IMR-90 (cell line): ENCODE results near the gene PHKG2. TPM values are rescaled to one million over a fixed set of nuclear protein-coding genes. Genes with fewer than 3 reads are reported as not detected.

ENCODE experiments used
- ATAC-seq: fragments of 200-7000 bp; cut with Tn5 transposase; 2 replicates; pipeline ENCODE4 v1.9.1; 2020; ENCODE audit warnings: low read depth, mild to moderate bottlenecking, moderate library complexity
- BruUV-seq: library from RNA; stranded (reverse); fragments of 400-500 nt; replicated peaks from 2 replicates; lab custom pipeline; 2021; lab: Mats Ljungman, UMichigan
- CTCF ChIA-PET: fragments of 300-600 bp; formaldehyde crosslinking; extraction: SDS; loops from one replicate; lab custom pipeline; 2021; ENCODE audit warnings: antibody characterized with exemption; lab: Yijun Ruan, JAX
- POLR2A ChIA-PET: fragments of 300-600 bp; sonication (Branson Sonifier 250); formaldehyde crosslinking; loops from one replicate; lab custom pipeline; 2022; ENCODE audit warnings: antibody characterized with exemption; ENCODE audit not compliant: unreplicated experiment; lab: Charles Lee
- DNase-seq: peaks from one replicate; pipeline ENCODE4 v3.0.0; 2013
- H2AFZ ChIP-seq: replicated peaks from 2 replicates; pipeline ENCODE3; 2013; ENCODE audit warnings: low read length, mild to moderate bottlenecking; ENCODE audit not compliant: poor library complexity
- H2AK5ac ChIP-seq: 2 replicates; pipeline ENCODE4 v1.6.1; 2013; ENCODE audit warnings: low read depth, low read length, inconsistent platforms
- H2AK9ac ChIP-seq: replicated peaks from 2 replicates; pipeline ENCODE3; 2013; ENCODE audit warnings: mild to moderate bottlenecking, low read depth, low read length, moderate library complexity; ENCODE audit not compliant: poor library complexity
- H2BK120ac ChIP-seq: 2 replicates; pipeline ENCODE4 v1.6.1; 2013; ENCODE audit warnings: low read depth, low read length, inconsistent platforms
- H2BK15ac ChIP-seq: 3 replicates; pipeline ENCODE4 v1.6.1; 2013; ENCODE audit warnings: low read depth, low read length, inconsistent platforms
- H2BK20ac ChIP-seq: 2 replicates; pipeline ENCODE4 v1.6.1; 2013; ENCODE audit warnings: low read depth, mild to moderate bottlenecking, inconsistent platforms, low read length, moderate library complexity
- H2BK5ac ChIP-seq: 2 replicates; pipeline ENCODE4 v1.6.1; 2013; ENCODE audit warnings: mild to moderate bottlenecking, low read depth, low read length, inconsistent platforms; ENCODE audit not compliant: poor library complexity, severe bottlenecking
- H3K14ac ChIP-seq: replicated peaks from 2 replicates; pipeline ENCODE4 v1.6.1; 2013; ENCODE audit warnings: low read depth, low read length, inconsistent platforms
- H3K18ac ChIP-seq: 2 replicates; pipeline ENCODE4 v1.6.1; 2013; ENCODE audit warnings: low read depth, low read length, control low read depth
- H3K23ac ChIP-seq: 2 replicates; pipeline ENCODE4 v1.6.1; 2013; ENCODE audit warnings: low read depth, low read length, inconsistent platforms
- H3K27ac ChIP-seq: 2 replicates; pipeline ENCODE4 v1.5.1; 2013; ENCODE audit warnings: mild to moderate bottlenecking, control low read depth, low read length; ENCODE audit not compliant: insufficient read depth
- H3K27me3 ChIP-seq: 2 replicates; pipeline ENCODE4 v1.6.1; 2013; ENCODE audit warnings: low read length; ENCODE audit not compliant: control insufficient read depth, insufficient read depth
- H3K36me3 ChIP-seq: 2 replicates; pipeline ENCODE4 v1.6.1; 2013; ENCODE audit warnings: low read length, mixed read lengths; ENCODE audit not compliant: control insufficient read depth, insufficient read depth
- H3K4ac ChIP-seq: 2 replicates; pipeline ENCODE4 v1.6.1; 2013; ENCODE audit warnings: low read depth, low read length, inconsistent platforms
- H3K4me1 ChIP-seq: 2 replicates; pipeline ENCODE4 v1.6.1; 2013; ENCODE audit warnings: low read length, mixed read lengths; ENCODE audit not compliant: control insufficient read depth, insufficient read depth
- H3K4me2 ChIP-seq: 2 replicates; pipeline ENCODE4 v1.6.1; 2013; ENCODE audit warnings: low read depth, mild to moderate bottlenecking, control low read depth, low read length, moderate library complexity
- H3K4me3 ChIP-seq: 2 replicates; pipeline ENCODE4 v1.5.1; 2013; ENCODE audit warnings: low read depth, mild to moderate bottlenecking, control low read depth, low read length, moderate library complexity; ENCODE audit not compliant: insufficient read depth
- H3K56ac ChIP-seq: 2 replicates; pipeline ENCODE4 v1.6.1; 2013; ENCODE audit warnings: low read length, inconsistent platforms; ENCODE audit not compliant: insufficient read depth; ENCODE audit errors: extremely low read depth
- H3K79me1 ChIP-seq, 2 experiments: 2 replicates each; pipeline ENCODE4 v1.6.1; 2013; ENCODE audit warnings: low read length in 2 of 2, inconsistent platforms in 1 of 2, low read depth in 1 of 2
- H3K9ac ChIP-seq: 2 replicates; pipeline ENCODE4 v1.6.1; 2013; ENCODE audit warnings: low read depth, low read length, control low read depth
- H3K9me1 ChIP-seq: 2 replicates; pipeline ENCODE4 v1.6.1; 2013; ENCODE audit warnings: low read length, inconsistent platforms; ENCODE audit not compliant: insufficient read depth
- H3K9me3 ChIP-seq: 2 replicates; pipeline ENCODE4 v1.6.1; 2013; ENCODE audit warnings: low read length; ENCODE audit not compliant: control insufficient read depth, insufficient read depth
- H4K20me1 ChIP-seq: 2 replicates; pipeline ENCODE4 v1.6.1; 2013; ENCODE audit warnings: low read length, inconsistent platforms; ENCODE audit not compliant: insufficient read depth
- H4K5ac ChIP-seq: 2 replicates; pipeline ENCODE4 v1.6.1; 2013; ENCODE audit warnings: mild to moderate bottlenecking, low read depth, low read length, control low read depth
- H4K8ac ChIP-seq, 2 experiments: 2 replicates each; pipeline ENCODE4 v1.6.1; 2013; ENCODE audit warnings: low read depth in 2 of 2, low read length in 2 of 2, control low read depth in 1 of 2, inconsistent platforms in 1 of 2
- H4K91ac ChIP-seq: 2 replicates; pipeline ENCODE4 v1.6.1; 2013; ENCODE audit warnings: low read depth, low read length, inconsistent platforms; ENCODE audit not compliant: insufficient read depth
- BHLHE40 ChIP-seq: fragments of 150-350 bp; IDR thresholded peaks from 2 replicates; pipeline ENCODE4 v1.6.1; 2016; ENCODE audit warnings: mild to moderate bottlenecking, low read depth, low read length
- CEBPB ChIP-seq: IDR thresholded peaks from 2 replicates; pipeline ENCODE4 v1.6.1; 2012; ENCODE audit warnings: low read depth, low read length, improper control_type of control experiment
- CHD1 ChIP-seq: IDR thresholded peaks from 2 replicates; pipeline ENCODE4 v1.6.1; 2012; ENCODE audit warnings: low read depth, low read length, improper control_type of control experiment
- CTCF ChIP-seq: conservative IDR thresholded peaks from 2 replicates; pipeline ENCODE4 v1.5.1; 2012; ENCODE audit warnings: mild to moderate bottlenecking, low read depth, low read length, improper control_type of control experiment
- ELK1 ChIP-seq: fragments of 150-350 bp; IDR thresholded peaks from 2 replicates; pipeline ENCODE4 v1.6.1; 2016; ENCODE audit warnings: low read depth, mild to moderate bottlenecking, low read length, moderate library complexity, borderline replicate concordance
- FOS ChIP-seq: fragments of 150-350 bp; IDR thresholded peaks from 2 replicates; pipeline ENCODE4 v1.6.1; 2016; ENCODE audit warnings: low read depth, low read length
- MAFK ChIP-seq: IDR thresholded peaks from 2 replicates; pipeline ENCODE4 v1.6.1; 2012; ENCODE audit warnings: low read depth, low read length, improper control_type of control experiment
- MAZ ChIP-seq: IDR thresholded peaks from 2 replicates; pipeline ENCODE4 v1.6.1; 2012; ENCODE audit warnings: low read depth, mild to moderate bottlenecking, low read length, improper control_type of control experiment, moderate library complexity, borderline replicate concordance
- MXI1 ChIP-seq: IDR thresholded peaks from 2 replicates; pipeline ENCODE4 v1.6.1; 2012; ENCODE audit warnings: low read depth, mild to moderate bottlenecking, low read length, moderate library complexity, borderline replicate concordance
- NFE2L2 ChIP-seq: fragments of 150-350 bp; IDR thresholded peaks from 2 replicates; pipeline ENCODE4 v1.6.1; 2016; ENCODE audit warnings: low read depth, mild to moderate bottlenecking, low read length
- POLR2A ChIP-seq: IDR thresholded peaks from 2 replicates; pipeline ENCODE4 v1.6.1; 2012; ENCODE audit warnings: mild to moderate bottlenecking, low read depth, low read length
- RAD21 ChIP-seq: IDR thresholded peaks from 2 replicates; pipeline ENCODE4 v1.6.1; 2012; ENCODE audit warnings: low read length, improper control_type of control experiment
- RCOR1 ChIP-seq: IDR thresholded peaks from 2 replicates; pipeline ENCODE4 v1.6.1; 2012; ENCODE audit warnings: mild to moderate bottlenecking, low read length, improper control_type of control experiment; ENCODE audit not compliant: insufficient replicate concordance
- RFX5 ChIP-seq: IDR thresholded peaks from 2 replicates; pipeline ENCODE4 v1.8.0; 2012; ENCODE audit warnings: low read depth, mild to moderate bottlenecking, low read length, moderate library complexity
- USF2 ChIP-seq: fragments of 150-350 bp; IDR thresholded peaks from 2 replicates; pipeline ENCODE4 v1.6.1; 2017; ENCODE audit warnings: mild to moderate bottlenecking, antibody characterized with exemption, low read length, low read depth
- WGBS, 2 experiments: methylation state at CpG; one replicate each; pipeline versions ENCODE4 v1.1.5 to v1.1.7; 2013; ENCODE audit warnings: missing lambda C conversion rate in 2 of 2; ENCODE audit not compliant: insufficient read length in 1 of 2; ENCODE audit errors: extremely low coverage in 2 of 2; 5-methylcytosine and 5-hydroxymethylcytosine counted together
- dilution Hi-C: fragments of 300-500 bp; cut with HindIII; formaldehyde crosslinking; loops from one replicate; pipeline ENCODE4 v1.14.3; 2018; ENCODE audit warnings: low sequenced_read_pairs; ENCODE audit not compliant: unreplicated experiment
- in situ Hi-C: fragments of 300-500 bp; cut with MboI; formaldehyde crosslinking; loops from 3 replicates; pipeline ENCODE4 v1.14.3; 2019; ENCODE audit warnings: low sequenced_read_pairs, inconsistent platforms, mixed read lengths
- intact Hi-C: fragments of 100-400 bp; cut with micrococcal nuclease; formaldehyde crosslinking; loops from 2 replicates; pipeline ENCODE4 v1.10.0; 2022
- polyA plus RNA-seq, 3 experiments: library from polyadenylated mRNA; depleted of rRNA; stranded (reverse); fragments of >200 nt; gene quantifications; 2 replicates each; pipeline ENCODE4 v1.2.3, GENCODE V29; 2012; ENCODE audit warnings: low replicate concordance in 1 of 3
- total RNA-seq: library from RNA; depleted of rRNA; stranded (reverse); fragments of >200 nt; gene quantifications from 2 replicates; pipeline ENCODE4 v1.2.3, GENCODE V29; 2012

PHKG2 gene
- total and polyA plus RNA-seq, 2 of the 4 experiments (the other 2 are of a cell fraction), result 26.0 to 38.9 TPM

- no peak overlapping the region for H3K56ac ChIP-seq
- no peaks in the 10 kb centered on the region for H3K9me3 ChIP-seq
- H2BK5ac ChIP-seq, result no peak overlapping the region
- H4K5ac ChIP-seq, result no peak overlapping the region
- POLR2A ChIA-PET, result no interaction called here
- H4K8ac ChIP-seq, result peak overlapping the region in 1 of 2 experiments; percentile 16; a peak in 1 of 4 replicates
- H3K18ac ChIP-seq, result no peak overlapping the region
- no TSS peak for BruUV-seq
- H2AK9ac ChIP-seq, result peak overlapping the region; percentile 71
- H2BK120ac ChIP-seq, result no peak overlapping the region
- no peak overlapping the region for H3K14ac ChIP-seq
- peaks cover 32% of the 10 kb centered on the region; the same call in 1 of the 2 replicates for H3K9me1 ChIP-seq
- no peak overlapping the region for H2AK5ac ChIP-seq
- 100% methylated on average over 2 of the region's 7 CpGs; no CpG with 5 or more reads in 1 of the 2 experiments for WGBS, 2 experiments
- ATAC-seq, result no peak
- H3K23ac ChIP-seq, result no peak overlapping the region
- H3K27me3 ChIP-seq, result no peaks in the 10 kb centered on the region
- no peak overlapping the region for H3K4me2 ChIP-seq
- intact Hi-C loops (no loop called here), in situ Hi-C loops (no loop called here), dilution Hi-C loops (no loop called here)
- no peak overlapping the region for H2BK15ac ChIP-seq
- 0 out of 2 replicates have a peak overlapping the region, but pooled peaks have one; percentile 10 for H4K91ac ChIP-seq
- no peaks in the 10 kb centered on the region; the same call in 1 of the 2 replicates for H4K20me1 ChIP-seq
- no peak overlapping the region for H2BK20ac ChIP-seq
- H3K4me3 ChIP-seq, result no peak overlapping the region
- H3K27ac ChIP-seq, result no peak overlapping the region
- H2AFZ ChIP-seq, result no peak overlapping the region
- no peak overlapping the region for H3K9ac ChIP-seq
- H3K4ac ChIP-seq, result no peak overlapping the region; the same call in 1 of the 2 replicates
- H3K4me1 ChIP-seq, result peaks cover 13% of the 10 kb centered on the region
- no peak for DNase-seq
- H3K79me1 ChIP-seq, result peaks cover 15 to 71% of the 10 kb centered on the region in 2 experiments
- CTCF ChIA-PET, result interaction anchor here (1.3 kb wide), 1 partner anchor 36 kb away, joined by 4 read pairs; no protein-coding TSS in a partner anchor
- peaks cover 39% of the 10 kb centered on the region for H3K36me3 ChIP-seq
- TF ChIP-seq ELK1 (no peak), RAD21 (no peak), CTCF (no peak), NFE2L2 (no peak), RCOR1 (no peak), RFX5 (no peak), CEBPB (no peak), MAFK (no peak), POLR2A (no peak), MAZ (no peak), FOS (no peak), BHLHE40 (no peak), MXI1 (no peak), CHD1 (no peak), USF2 (no peak)
Measured at GRCh38 chr16:30777591-30778297, 29.5 kb downstream of the PHKG2 start.
